Iris pigment epithelial cell (primary cell): ENCODE measurements around the gene KIDINS220.

Experiments used
- DNase-seq: peaks from one replicate; pipeline ENCODE4 v3.0.0-alpha.2; 2011; ENCODE audit warnings: low read depth

The KIDINS220 gene

DNA sequence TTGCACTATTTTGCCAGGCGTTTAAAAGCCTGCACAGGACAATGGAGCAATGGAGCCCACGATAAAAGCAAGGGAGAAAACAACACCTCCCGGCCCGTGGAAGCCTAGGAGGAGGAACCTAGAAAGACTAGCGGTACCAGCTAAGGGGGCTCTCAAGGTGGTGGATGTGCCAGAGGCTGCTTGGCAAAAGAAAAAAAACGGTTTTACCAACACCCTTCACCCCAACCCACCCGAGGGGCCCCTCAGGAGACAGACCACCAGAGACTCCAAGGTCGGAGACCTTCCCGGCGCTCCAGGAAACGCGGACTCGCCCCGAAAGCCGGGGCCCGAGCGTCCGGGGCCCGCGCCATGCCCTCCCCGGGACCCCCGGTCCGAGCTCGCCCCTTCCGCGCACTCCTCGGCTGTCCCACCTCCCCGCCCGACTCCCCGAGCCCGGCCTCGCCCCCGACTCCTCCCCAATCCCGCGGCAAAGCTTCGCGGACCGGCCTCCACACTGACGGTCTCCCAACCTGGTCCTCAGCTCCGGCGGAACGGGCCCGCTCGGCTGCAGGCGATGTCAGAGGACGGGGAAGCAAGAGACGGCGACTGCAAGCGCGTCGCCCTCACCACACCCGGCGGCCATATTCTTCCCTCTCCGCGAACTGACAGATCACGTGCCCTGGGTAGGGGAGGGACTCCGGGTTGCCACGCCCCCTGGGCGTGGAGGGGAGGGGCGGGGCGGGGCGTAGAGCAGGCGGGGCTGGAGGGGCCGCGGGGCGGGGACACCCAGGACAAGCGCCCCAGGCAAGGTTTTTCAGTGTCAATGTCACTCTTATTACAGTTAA is at the start of gene KIDINS220:
Gene KIDINS220, minus strand, starts transcription at position 643 of the 824 bp plus-strand sequence. CDS start 10,520 bp downstream, outside the sequence.
- DNase-seq = peak; percentile 81

DNA sequence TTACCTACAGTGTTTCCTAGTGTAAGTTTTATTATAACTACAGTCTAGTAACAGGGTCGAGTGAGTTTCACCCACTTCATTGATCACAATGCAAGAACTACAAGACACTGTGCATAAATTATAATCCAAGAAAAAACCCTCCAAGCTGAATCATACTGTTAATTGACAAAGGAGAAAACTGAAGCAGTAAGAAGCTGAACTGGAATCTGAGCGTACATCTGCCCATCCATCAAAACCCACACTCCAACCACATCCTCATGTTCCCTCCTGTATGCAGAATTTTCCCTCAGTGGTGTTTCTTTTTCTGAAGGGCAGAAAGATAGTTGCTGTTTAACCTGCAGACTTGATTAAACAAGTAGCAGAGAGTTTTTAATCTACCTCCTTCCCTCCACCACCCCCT is 49.5 kb upstream of the KIDINS220 start:
- DNase-seq = no peak

DNA sequence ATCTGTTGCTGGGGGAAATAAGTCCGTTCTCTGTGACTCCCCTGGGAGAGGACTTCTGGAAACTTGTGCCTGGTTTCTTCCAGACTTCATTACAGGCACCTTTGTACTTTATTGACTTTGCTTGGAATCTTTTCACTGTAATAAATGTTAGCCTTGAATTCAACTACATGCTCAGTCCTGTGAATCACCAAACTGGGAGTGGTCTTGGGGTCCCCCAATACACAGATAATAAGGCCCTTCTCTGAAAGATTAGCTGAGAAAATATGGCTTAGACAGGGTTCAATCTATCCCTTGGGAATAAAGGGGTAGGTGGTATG is 48.7 kb upstream of the KIDINS220 start:
- DNase-seq = no peak

DNA sequence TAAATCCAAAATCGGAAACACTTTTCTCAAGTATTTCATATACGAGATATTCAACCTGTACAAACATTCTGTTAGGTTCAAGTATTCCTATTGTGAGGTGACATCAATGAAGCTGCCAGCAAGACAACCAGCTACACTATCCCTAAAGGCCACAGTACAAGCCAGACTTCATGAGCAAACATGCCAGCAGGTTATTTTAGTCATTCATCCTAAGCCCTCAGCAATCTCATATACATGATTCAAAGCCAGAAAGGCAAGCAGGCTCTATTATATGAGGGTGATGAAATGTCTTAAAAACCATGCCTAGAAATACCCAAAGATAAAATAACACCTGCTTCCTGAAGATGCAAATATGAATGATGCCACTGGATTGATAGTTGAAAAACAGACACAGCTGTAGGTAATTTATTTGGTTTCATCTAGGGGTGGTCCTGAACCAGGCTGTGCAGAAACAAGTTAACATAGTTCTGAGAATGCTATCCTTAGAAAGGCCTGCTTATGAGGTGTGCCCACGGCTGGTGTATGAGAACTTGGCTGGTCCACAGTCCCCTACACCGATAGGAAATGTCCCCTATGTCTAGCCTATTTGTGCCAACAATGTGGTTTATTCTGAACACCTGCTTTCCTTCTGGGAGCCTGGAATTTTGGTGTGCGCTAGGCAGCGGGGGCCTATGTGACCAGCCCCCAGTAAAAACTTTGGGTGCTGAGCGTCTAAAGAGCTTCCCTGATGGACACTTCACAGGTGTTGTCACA is 48.2 kb upstream of the KIDINS220 start:
- DNase-seq = no peak

DNA sequence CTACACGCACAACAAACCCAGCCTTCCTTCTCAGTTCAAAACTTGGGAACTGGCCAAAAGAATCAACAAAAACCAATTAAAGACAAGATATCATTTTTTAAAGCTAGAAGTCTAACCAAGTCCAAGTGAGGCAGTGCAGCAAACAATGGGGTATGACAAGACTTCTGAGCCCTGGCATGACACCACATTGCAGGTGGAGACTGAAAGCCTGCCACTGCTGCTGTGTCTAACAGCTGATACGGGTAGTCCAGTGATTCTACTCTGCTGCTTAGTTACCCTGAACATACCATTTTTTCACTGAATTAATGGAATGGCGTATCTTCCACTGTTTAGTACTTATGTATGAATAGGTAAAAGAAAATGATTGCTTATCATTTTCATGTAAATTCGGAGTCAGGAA is 47.4 kb upstream of the KIDINS220 start:
- DNase-seq = no peak

DNA sequence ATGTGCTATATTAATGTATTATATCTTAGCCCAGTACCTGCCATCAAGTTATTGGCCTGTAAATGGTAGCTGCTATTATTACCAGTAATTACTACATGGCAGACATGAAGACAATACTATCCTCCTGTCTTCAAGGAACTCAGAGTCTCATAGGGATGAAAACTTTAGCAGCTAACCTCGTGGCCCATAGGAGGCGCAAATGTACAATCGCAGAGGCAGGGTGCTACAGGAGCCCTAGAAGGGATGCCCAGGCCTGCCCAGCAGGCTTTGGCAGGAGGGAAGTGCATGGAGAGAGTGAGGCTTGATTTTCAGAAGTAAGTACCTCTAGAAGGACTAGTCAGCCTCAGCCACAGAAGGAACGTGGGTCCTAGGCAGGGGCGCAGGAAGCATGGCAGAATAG is 44.7 kb upstream of the KIDINS220 start:
- peak; percentile 47 for DNase-seq

DNA sequence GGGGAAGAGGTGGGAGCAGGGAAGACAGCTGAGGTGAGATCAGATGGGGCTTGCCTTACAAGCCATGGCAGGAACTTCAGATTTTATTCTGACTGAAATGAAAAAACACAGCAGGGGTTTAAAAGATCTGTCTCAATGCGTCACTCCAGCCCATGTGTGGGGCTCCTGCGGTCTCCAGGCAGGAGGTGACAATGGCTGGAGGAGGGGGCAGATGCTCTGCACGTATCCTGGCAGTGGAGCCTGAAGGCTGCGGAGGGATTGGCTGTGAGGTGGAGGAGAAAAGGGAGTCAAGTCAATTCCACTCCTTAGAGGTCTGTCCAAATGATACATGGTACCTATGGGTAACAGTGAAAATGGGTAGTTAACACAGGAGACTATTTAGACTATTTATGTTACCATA is 40.5 kb upstream of the KIDINS220 start:
- no peak for DNase-seq

DNA sequence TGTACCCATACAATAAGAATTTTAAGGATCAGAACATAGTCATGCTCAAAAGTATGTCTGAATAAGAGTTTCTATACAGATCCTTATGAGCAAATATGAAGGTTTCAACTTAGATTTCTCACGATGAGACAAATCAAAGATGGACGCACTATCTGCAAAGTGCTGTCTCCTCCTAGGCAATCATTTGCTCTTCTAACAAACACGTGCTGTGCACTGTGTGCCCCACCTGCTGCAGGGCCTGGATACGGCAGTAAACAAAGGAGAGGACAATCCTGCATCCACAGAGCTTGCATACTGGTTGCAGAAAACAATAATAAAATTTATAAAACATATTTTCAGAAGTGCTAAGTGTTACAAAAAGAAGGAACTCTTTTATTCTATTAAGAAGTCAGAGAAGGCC is 39.9 kb upstream of the KIDINS220 start:
- no peak for DNase-seq

DNA sequence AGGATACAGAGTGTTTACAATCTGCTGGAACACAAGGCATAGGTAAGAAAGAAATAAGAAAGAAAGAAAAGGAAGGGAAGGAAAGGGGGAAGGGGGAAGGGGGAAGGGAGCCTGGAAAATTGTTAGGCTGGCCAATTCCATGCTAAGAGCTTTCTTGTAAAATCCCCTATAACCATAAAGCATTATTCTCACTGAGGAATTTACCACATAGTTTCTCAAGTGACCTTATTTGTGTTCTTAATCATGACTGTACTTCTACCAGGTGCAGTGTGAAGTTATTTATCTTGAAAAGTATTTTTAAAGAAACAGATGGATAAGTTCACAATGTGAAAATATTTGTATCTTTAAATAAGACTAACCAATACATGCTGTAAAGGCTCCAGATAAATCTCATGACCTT is 39.2 kb upstream of the KIDINS220 start:
- DNase-seq = peak; percentile 32

DNA sequence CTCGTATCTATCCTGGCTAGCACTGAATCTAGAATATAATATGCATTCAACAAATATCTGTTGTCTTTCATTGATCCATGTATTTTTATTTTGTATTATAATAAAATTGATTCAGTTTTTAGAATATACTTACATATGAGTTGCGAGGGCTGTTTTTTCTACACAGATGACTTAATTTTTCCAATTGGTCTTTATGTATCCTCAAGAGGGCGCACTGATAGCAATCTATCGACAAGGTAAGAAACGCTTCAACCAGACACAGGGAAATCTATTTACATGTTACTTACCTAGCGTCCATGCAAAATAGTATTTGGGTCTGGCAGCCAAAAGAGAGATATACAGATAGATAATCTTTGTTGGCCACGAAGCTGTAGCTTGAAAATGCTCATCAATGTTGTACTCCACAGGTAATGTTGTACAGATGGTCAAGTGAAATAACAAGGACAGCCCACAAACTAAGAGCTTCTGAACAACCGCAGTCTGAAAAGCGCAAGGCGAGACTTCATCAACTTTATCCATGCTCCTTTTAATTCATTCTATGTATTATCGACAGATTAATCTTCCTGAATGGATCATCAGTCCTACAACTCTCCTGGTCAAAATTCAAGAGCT is 35.5 kb upstream of the KIDINS220 start:
- peak; percentile 67 for DNase-seq

DNA sequence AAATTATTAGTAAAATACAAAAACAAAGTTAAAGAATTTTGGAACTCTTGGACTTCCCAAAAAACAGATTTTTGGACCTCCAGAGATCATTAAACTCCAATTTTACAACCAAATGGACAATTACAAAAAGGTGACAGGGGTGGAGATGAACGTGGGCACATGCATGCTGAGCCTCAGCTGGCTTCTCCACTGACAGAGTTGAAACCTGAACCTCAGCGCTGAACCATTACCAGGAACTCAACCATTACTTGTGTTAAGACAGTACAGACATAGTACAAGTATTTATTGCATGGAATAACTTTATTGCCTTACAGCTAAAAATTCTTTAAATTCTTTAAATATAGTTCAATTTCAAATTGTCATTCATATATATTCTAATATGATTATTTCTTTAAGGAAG is 33.0 kb upstream of the KIDINS220 start:
- DNase-seq = no peak

DNA sequence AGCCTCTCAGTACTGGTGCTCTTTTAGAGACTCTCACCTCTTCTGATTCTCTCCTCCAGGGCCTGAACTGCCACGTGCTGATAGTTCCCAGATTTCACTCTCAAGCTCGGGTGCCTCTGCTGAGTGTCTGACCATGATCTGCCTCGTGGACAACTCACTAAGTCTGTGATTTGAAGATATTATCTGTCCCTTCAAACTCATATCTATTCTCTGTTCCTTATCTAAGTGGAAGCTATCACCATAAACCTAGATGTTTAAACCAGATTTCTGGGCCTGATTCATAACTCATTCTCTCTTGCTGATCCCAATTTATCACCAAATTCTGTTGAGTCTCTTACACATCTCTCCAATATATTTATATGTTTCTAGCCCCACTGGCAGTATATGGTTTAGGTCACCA is 29.9 kb upstream of the KIDINS220 start:
- DNase-seq = no peak

DNA sequence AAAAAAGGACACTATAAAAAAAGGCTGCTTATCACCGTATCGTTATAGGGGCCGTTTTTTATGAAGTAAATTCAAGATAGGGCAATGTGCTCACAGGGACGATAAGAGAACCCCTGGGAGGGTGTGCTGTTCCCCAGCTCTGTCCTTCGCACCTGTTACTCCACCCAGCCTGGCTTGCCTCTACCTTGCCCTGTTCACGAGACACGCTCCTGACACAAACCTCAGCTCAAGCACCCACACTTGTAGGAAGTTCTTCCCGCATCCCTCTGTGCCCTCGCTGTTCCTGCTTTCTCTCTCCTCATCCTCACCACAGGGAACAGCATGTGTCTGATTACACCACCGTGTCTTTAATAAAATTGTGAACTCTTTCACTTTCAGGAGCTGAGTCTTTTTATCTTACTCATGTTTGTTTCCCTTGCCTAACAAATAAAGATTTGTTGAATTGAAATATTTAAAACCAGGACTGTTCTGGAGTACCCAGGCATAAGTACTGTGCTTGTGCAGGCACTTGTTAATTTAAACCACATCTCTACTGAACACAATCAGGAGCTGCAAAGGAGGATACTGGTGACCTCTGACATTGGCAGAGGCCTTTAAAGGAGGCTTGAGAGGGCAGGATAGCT is 26.0 kb upstream of the KIDINS220 start:
- DNase-seq = no peak

DNA sequence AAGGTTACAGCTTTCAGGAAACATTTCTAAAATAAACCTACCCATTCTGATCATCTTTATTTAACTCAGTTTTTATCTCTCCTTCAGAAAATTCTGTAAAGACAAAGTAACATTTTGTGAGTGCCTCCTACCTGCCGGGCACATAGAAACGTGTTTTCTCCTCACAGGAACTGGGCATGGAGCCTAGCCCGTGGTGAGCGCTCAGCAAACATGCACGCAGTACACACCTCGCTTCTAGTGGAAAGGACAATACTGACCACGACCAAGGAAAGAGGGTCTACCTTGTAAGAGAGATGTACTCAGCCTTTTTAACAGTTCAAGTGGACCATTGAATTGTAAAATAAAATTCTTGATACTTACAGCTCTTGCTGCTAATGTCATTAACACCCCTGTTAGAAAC is 24.8 kb upstream of the KIDINS220 start:
- DNase-seq = no peak

DNA sequence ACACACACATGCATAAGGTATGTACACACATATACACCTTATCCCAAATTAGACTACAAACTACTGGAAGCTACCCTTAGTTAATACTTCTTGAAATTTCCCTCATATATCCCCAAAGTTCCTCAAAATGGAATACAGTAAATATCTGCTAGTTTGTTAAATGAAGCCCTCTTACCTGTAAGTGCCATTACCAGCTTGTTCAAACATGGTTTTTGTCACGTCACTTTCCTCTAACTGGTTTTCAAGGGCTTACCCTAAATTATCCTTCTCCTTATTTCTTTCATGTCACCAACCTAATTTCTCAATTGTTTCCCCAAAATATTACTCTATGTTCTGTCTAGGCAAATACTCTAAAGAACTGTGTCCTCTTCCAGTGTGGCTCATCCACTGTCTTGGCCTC is 24.4 kb upstream of the KIDINS220 start:
- no peak for DNase-seq

DNA sequence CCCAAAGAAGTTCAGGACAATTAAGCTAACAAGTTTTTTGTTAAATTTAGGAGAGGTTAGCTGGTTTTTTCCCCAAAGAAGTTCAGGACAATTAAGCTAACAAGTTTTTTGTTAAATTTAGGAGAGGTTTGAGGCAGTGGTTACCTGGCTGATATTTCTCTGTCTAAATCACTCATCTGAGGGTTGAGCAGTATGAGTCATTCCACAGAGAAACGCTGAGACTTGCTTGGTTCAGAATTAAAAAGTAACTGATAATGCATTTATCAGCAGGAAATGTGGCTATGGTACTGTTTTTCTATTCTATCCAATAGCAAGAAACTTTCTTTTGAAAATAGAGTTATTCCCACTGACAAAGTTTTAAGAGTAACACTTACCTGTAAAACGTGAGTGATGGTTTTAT is 22.8 kb upstream of the KIDINS220 start:
- peak; percentile 50 for DNase-seq

DNA sequence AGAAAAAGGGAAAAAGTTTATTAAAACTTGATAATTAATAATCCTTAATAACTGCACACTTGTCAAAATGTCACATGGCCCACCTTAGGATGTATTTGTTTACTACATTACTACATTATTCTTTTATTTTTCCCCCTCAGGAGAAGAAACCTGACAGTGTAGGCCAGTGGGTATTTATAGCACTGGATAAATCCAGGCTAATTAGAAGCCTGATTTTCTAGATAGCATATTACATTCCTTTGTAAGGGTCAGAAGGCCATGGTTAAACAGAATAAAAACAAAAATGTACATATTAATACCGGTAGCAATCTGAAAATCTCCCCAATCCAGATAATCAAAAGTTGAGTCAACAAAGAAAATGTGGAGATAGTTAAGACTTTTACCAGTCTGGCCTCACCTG is 21.5 kb upstream of the KIDINS220 start:
- no peak for DNase-seq

DNA sequence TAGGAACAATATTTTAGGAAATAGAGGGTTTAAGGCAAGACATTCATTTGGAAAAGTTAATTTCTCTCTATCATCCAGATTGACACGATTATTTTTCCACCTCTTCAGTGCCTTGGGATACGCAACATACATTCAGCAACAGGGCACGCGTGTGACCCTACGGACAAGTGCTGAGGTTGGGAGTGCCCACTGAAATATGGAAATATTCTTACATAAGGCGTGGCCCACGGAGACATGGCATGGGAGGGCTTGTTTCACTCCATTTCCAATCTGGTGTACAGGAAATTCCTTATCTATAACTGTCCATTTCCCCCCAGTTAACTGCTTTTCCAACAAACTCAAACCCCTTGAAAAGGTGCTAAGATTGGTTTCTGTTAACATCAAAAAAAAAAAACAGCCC is 20.9 kb upstream of the KIDINS220 start:
- no peak for DNase-seq

DNA sequence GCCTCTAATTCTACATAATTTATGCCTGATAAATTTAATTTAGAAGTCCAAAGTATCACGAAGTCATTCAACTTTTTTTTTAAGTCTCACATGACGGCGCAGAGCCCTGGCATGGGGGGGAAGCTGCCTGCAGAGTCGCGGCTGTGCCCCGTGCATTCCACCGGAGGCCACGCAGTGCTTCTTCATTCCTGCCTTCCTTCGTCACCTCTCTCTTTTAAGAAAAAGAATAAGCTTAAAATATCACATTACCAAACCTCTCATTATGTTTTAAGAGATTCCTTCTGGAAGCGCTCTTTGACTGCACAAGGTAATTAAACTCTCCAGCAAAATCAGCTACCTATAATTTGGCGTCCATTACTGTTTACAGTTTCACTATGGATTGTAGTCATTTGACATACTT is 20.3 kb upstream of the KIDINS220 start:
- DNase-seq = peak; percentile 39

DNA sequence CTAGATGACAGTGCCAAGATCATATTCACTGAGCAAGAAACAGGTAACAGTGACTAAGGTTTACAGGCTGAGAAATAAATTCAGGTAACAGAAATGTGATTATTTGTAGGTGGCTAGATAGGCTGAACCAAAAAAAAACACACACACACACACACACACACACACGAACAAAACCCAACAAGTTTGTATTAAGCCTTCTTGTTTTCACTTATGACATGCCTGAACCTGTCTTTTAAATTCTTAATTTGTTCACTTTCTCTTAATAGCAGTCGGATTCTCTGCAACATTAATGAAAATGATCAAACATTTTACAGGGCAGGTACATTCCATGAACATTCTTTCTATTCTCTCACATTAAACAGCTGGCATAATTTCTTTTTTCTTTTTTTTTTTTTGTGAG is 18.8 kb upstream of the KIDINS220 start:
- DNase-seq = no peak

DNA sequence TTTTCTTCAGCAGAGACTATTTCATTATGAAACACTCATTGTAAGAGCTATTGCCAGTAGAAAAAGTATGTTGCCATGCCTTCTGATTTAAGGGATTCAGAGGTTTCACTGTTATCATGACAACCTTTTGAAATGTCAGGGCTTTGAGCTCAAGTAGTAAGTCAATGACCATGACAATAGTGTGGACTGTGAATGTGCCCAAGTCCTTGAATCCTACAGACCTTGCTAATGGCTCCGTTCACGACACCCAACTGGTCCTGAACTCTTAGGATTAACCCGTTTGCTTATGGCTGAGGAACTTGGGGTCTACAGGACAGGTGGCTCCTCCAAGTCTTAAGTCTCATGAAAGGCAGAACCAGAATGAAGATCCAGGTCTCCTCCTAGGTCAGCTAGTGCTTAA is 17.6 kb upstream of the KIDINS220 start:
- DNase-seq = no peak

DNA sequence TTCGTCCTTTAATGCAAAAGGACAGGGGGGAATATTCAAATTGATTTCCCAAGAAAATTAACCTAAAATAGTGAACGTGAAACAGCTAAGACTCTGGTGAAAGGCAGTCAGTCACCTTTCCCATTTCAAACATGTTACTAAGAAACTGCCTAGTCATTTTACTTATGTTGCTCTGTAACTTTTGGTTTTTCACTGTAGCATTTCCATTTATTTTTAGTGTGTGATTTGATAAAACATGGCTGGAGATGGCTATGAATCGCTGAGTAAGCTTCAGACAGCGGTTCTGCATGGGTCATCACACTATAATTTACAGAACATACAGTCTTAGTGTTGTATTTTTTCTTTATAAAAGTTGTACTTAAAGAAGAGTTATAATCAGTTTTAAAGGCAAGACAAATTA is 16.0 kb upstream of the KIDINS220 start:
- DNase-seq = no peak
